RWPE1 (cell line): ENCODE measurements around the gene APEX2.

Experiments
- CTCF ChIA-PET: fragments of 350-600 bp; sonication (Branson Sonifier 250); formaldehyde crosslinking; extraction: SDS; loops from one replicate; lab custom pipeline; 2021; lab: Yijun Ruan, JAX
- POLR2A ChIA-PET: fragments of 400-600 bp; formaldehyde crosslinking; extraction: SDS; loops from one replicate; lab custom pipeline; 2020; ENCODE audit warnings: antibody characterized with exemption; ENCODE audit not compliant: low non-redundant PET; lab: Yijun Ruan, JAX
- DNase-seq: peaks from one replicate; pipeline ENCODE4 v3.0.0; 2012; ENCODE audit warnings: low spot score
- H3K27ac ChIP-seq: fragments of 450-650 bp; 2 replicates; pipeline ENCODE4 v1.5.1; 2017
- CTCF ChIP-seq: fragments of 450-650 bp; conservative IDR thresholded peaks from 2 replicates; pipeline ENCODE4 v1.5.1; 2017; ENCODE audit warnings: low read depth, mild to moderate bottlenecking

APEX2 gene, protein sequence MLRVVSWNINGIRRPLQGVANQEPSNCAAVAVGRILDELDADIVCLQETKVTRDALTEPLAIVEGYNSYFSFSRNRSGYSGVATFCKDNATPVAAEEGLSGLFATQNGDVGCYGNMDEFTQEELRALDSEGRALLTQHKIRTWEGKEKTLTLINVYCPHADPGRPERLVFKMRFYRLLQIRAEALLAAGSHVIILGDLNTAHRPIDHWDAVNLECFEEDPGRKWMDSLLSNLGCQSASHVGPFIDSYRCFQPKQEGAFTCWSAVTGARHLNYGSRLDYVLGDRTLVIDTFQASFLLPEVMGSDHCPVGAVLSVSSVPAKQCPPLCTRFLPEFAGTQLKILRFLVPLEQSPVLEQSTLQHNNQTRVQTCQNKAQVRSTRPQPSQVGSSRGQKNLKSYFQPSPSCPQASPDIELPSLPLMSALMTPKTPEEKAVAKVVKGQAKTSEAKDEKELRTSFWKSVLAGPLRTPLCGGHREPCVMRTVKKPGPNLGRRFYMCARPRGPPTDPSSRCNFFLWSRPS

DNA sequence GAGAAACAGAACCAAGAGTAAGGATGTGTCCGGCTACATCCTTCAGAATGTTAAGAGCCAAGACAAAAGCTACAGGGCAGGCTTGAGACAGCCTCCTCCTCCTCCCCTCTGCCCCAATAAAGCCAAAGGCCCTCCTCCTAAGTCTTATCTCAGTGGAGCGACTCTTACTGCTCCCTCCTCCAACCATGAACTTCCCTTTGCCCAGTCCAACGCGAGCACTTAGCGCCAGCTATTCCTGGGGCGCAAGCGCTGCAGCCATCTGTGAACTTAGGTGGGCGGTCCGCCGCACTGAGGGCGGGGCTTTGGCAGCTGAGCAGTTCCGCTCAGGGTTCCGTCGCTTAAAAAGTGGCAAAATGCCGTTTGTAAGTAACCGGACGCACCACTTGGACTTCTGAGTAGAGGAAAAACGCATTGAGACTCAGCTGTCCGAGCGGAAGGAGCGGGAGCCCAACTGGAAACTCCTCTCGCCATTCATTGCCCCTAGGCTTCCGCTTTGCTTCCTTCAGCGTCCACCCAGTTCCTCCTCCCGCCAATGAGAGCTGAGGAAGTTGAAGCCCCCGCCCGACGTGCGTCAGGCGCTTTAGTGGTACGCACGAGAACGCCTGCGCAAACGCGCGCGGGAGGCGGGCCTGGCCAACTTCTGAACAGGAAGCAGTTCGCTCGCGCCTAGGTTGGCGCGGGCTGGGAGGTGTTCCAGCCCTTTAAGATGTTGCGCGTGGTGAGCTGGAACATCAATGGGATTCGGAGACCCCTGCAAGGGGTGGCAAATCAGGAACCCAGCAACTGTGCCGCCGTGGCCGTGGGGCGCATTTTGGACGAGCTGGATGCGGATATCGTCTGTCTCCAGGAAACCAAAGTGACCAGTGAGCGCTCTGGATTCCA, at the start of gene APEX2:
Gene APEX2 (plus strand): TSS at position 647 of the 882 bp plus-strand sequence. CDS start 60 bp downstream, at position 707.
- peak within 1 kb of the TSS; percentile 90 for H3K27ac ChIP-seq
- DNase-seq, result peak; percentile 83
- ChIA-PET POLR2A (interaction anchor here (0.6 to 2.0 kb wide), 2 partner anchors 8 to 541 kb away, joined by 5 to 10 read pairs; no protein-coding TSS in a partner anchor), CTCF (no interaction called here)
- TF ChIP-seq CTCF, result no peak

DNA sequence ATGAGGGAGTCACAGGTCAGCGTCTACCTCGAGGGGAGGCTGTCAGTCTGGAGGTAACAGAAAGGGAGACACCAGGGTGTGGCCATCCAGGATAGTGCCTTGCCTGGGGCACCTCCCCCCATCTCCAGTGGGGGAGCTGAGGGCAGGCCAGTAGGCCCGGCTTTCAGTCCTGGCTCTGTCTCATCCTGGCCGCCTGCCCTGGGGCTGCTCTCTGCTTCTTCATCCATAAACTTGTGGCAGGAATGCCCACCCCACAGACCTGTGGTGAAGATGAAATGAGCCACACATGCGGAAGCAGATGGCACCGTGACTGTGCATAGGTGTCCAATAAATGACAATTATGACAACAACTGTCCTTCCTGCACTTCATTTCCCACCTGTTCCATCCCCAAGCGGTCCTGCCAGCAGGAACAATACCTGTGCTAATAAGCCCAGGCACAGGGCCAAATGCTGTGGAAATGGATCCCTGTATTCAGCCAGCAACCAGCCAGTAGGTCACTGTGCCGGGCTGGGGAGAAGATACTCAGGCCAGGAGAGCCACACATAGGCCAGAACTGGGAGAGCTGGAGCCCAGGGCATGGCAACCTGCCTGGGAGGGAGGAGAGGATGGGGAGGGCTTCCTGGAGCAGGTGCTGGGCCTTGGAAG, 49.3 kb upstream of the APEX2 start:
- no peak for TF ChIP-seq CTCF
- CTCF ChIA-PET, result no interaction called here
- H3K27ac ChIP-seq, result no peak overlapping the region
- no peak for DNase-seq
- POLR2A ChIA-PET, result no interaction called here

GRCh38 chrX:54961750-54962149, 38.4 kb upstream of the APEX2 start:
- CTCF ChIA-PET, result no interaction called here
- TF ChIP-seq CTCF, result no peak
- POLR2A ChIA-PET, result no interaction called here
- no peak for DNase-seq
- no peak overlapping the region for H3K27ac ChIP-seq

DNA sequence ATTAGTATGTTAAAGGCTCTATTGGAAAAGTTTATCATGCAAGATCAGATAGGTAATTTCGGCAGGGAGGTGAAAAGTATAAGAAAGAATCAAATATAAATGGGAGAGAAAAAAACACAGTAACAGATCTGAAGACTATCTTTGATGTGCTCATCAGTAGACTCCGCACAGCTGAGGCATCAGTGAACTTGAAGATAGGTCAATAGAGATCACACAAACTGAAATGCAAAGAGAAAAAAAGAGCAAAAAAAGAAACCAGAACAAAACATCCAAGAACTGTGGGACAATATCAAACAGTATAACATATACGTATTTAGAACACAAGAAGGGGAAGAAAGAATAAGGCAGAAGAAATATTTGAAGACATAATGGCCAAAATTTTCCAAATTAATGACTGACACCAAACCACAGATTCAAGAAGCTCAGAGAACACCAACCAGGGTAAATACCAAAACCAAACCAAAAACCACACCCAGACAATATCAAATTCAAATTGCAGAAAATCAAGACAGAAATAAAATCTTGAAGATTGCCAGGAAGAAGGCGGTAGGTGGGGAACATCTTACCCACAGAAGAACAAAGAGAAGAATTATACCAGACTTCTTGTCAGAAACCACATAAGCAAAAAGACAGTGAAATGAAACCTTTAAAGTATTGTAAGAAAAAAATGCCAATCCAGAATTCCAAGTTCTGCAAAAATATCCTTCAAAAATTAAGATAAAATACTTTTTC, 35.2 kb upstream of the APEX2 start:
- POLR2A ChIA-PET, result no interaction called here
- no peak for DNase-seq
- H3K27ac ChIP-seq, result no peak overlapping the region
- CTCF ChIA-PET, result no interaction called here
- TF ChIP-seq CTCF, result no peak

DNA sequence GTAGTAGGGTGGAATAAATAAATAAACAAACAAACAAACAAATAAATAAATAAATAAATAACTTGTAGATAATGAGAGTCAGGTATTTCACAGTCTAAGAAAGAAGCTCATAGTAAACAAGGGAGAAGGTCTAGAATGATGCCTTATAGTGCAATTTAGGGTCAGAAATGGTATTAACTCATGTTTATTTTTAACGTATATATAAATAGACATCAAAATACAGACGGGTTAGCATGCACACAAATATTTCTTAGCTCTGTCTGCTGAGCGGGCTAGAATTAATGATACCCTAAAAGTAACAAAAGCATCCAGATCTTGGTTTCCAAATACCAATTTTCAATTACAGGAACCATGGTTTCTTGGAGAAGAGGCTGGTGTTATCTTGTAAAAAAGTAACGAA, 22.8 kb upstream of the APEX2 start:
- H3K27ac ChIP-seq, result no peak overlapping the region
- DNase-seq, result no peak
- CTCF ChIA-PET, result no interaction called here
- no peak for TF ChIP-seq CTCF
- POLR2A ChIA-PET, result no interaction called here
